ENCODE results near the gene VEZF1.

The VEZF1 gene

GRCh38 chr17:57928928-57929327, 59.1 kb downstream of the VEZF1 start:
- DNase-seq (ENCODE audit: low read depth in 2 of 2): no peak

- DNase-seq (ENCODE audit: low read depth in 2 of 2): no peak
These were observed 60.9 kb downstream of the VEZF1 start for GRCh38 chr17:57927048-57927723.

- no peak for DNase-seq (ENCODE audit: low read depth in 2 of 2)
These were observed 61.4 kb downstream of the VEZF1 start for GRCh38 chr17:57926723-57927047.

GRCh38 chr17:57925361-57925990, 62.6 kb downstream of the VEZF1 start:
- DNase-seq (ENCODE audit: low read depth in 2 of 2): no peak

GRCh38 chr17:57924677-57925076, 63.4 kb downstream of the VEZF1 start:
- no peak for DNase-seq (ENCODE audit: low read depth in 2 of 2)
